ENCODE results near the gene PTPRF. TPM values are rescaled to one million over a fixed set of nuclear protein-coding genes. Genes with fewer than 3 reads are reported as not detected.
A peak's percentile ranks its signal among the peaks of the same experiment; 100 is the strongest.

PTPRF gene
- total and polyA plus RNA-seq, 3 donors from 2014 or later = 43.1 to 51.0 (median 45.4) TPM

GRCh38 chr1:43539726-43540434 lies 9.2 kb downstream of the PTPRF start:
- intact Hi-C loops (cut with DNase I; ENCODE audit: low total_unique reads) = loop anchor here (10.0 kb wide), 1 partner anchor 395 kb away; the partner anchor contains the start of gene ARTN
- DNase-seq = no peak
- TF ChIP-seq POLR2A (IDR thresholded peaks at IDR 0.05) = no peak
- no peak for TF ChIP-seq CTCF (IDR thresholded peaks at IDR 0.05)
- Histone ChIP-seq H3K36me3 (ENCODE audit: low read depth, missing control alignments) (no peaks in the 10 kb centered on the region), H3K4me1 (peaks cover 12% of the 10 kb centered on the region), H3K27ac (no peak overlapping the region), H3K9me3 (no peaks in the 10 kb centered on the region), H3K27me3 (no peaks in the 10 kb centered on the region), H3K4me3 (no peak overlapping the region)
- WGBS, 2 donors = 84 to 95% methylated on average over 7 of the region's 7 CpGs

GRCh38 chr1:43540653-43541071 lies 10.0 kb downstream of the PTPRF start:
- Histone ChIP-seq H3K27ac (no peak overlapping the region), H3K9me3 (no peaks in the 10 kb centered on the region), H3K4me3 (no peak overlapping the region), H3K27me3 (no peaks in the 10 kb centered on the region), H3K36me3 (ENCODE audit: low read depth, missing control alignments) (no peaks in the 10 kb centered on the region), H3K4me1 (peaks cover 12% of the 10 kb centered on the region)
- no peak for TF ChIP-seq CTCF (IDR thresholded peaks at IDR 0.05)
- TF ChIP-seq POLR2A (IDR thresholded peaks at IDR 0.05) = no peak
- DNase-seq = peak; percentile 46
- intact Hi-C loops (cut with DNase I; ENCODE audit: low total_unique reads) = no loop called here
- WGBS, 2 donors = 60 to 90% methylated on average over 8 to 15 of the region's 15 CpGs

- H3K4me1 ChIP-seq = peaks cover 12% of the 10 kb centered on the region
- WGBS, 2 donors = 83% methylated on average over 5 of the region's 5 CpGs
- intact Hi-C loops (cut with DNase I; ENCODE audit: low total_unique reads) = no loop called here
- no peaks in the 10 kb centered on the region for H3K27me3 ChIP-seq
- H3K9me3 ChIP-seq = no peaks in the 10 kb centered on the region
- no peak for TF ChIP-seq POLR2A (IDR thresholded peaks at IDR 0.05)
- no peak for TF ChIP-seq CTCF (IDR thresholded peaks at IDR 0.05)
- no peaks in the 10 kb centered on the region for H3K36me3 ChIP-seq (ENCODE audit: low read depth, missing control alignments)
- no peak overlapping the region for H3K27ac ChIP-seq
- no peak overlapping the region for H3K4me3 ChIP-seq
- DNase-seq = no peak
Measured at GRCh38 chr1:43541141-43541540, 10.5 kb downstream of the PTPRF start.

- Histone ChIP-seq H3K9me3 (no peaks in the 10 kb centered on the region), H3K4me1 (peaks cover 12% of the 10 kb centered on the region), H3K4me3 (no peak overlapping the region), H3K27ac (no peak overlapping the region), H3K36me3 (ENCODE audit: low read depth, missing control alignments) (no peaks in the 10 kb centered on the region), H3K27me3 (no peaks in the 10 kb centered on the region)
- intact Hi-C loops (cut with DNase I; ENCODE audit: low total_unique reads) = no loop called here
- no peak for TF ChIP-seq CTCF (IDR thresholded peaks at IDR 0.05)
- TF ChIP-seq POLR2A (IDR thresholded peaks at IDR 0.05) = no peak
- 68 to 71% methylated on average over 9 to 14 of the region's 14 CpGs for WGBS, 2 donors
- peak; percentile 84 for DNase-seq
Measured at GRCh38 chr1:43541721-43542401, 11.2 kb downstream of the PTPRF start.
